Neural cell (in vitro differentiated cells): Measurements from ENCODE around the gene MYO3B.

Source experiments
- CTCF ChIP-seq: fragments of 450-650 bp; IDR thresholded peaks from 2 replicates; pipeline ENCODE4 v1.5.1; 2014; ENCODE audit warnings: antibody characterized with exemption, mild to moderate bottlenecking, moderate library complexity; ENCODE audit not compliant: poor library complexity, severe bottlenecking
- EZH2 ChIP-seq: fragments of 200-600, 300-800 bp; shearing (Covaris generic), sonication (generic); IDR thresholded peaks from 2 replicates; pipeline ENCODE4 v1.6.1; 2014; ENCODE audit warnings: antibody characterized with exemption, low read length, borderline replicate concordance, mild to moderate bottlenecking; ENCODE audit not compliant: insufficient read depth, poor library complexity, severe bottlenecking
- POLR2AphosphoS5 ChIP-seq: IDR thresholded peaks from 2 replicates; pipeline ENCODE4 v1.6.1; 2012

DNA sequence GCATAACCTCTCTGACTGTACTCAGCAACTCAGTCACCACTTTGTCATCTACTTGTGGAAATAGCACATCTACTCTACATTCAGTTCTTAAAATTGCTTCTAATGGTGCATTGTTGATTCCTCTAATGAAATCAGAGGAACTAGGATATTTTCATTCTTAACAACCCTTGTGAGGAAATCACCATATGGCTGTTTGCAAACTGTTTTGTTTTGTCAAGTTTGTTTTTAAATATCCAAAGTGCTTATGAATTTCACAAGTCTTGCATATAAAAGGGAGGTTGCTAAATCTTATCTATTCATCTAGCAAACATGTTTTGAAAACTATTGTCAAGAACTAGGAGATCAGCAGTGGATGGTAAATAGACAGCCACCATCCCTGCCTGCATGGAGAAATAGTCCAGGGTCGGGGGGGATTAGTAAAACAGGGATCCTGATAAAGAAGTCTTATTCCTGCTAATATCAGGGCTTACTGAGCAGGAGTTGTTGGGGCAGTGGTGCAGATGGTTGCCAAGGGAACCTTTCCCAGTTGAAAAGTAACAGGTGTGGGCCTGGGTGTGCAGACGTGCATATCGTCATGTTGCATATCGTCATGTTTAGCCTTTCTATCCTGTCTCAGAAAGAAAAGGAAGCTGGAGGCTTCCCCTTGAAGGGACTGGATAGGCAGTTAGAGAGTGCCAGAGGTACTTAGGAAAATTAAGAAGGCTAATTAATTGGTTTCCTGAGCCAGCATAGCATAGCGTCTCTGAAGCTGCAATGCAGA lies 7.5 kb upstream of the MYO3B start:
- TF ChIP-seq POLR2AphosphoS5 (no peak), CTCF (no peak), EZH2 (no peak)
